ENCODE results near the gene DUSP19.

DUSP19 gene

DNA sequence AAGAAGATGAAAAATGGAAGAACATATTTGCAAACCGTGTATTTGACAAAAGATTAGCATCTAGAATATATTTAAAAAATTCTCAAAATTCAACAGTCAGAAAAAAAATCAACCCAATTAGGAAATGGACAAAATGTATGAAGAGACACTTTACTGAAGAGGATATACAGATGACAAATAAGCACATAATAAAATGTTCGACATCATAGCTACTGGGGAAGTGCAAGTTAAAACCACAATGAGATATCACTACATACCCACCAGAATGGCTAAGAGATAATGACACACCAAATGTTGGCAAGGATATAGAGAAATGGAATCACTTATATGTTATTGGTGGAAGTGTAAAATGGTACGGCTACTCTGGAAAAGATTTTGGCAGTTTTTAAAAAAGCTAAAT is 34.0 kb downstream of the DUSP19 start:
- Histone ChIP-seq H3K9me3 (ENCODE audit: control insufficient read depth, low read length) (no peaks in the 10 kb centered on the region), H3K36me3 (ENCODE audit: control insufficient read depth, insufficient read depth, low read length) (no peaks in the 10 kb centered on the region), H3K79me2 (no peaks in the 10 kb centered on the region), H3K9ac (no peak overlapping the region), H3K4me2 (ENCODE audit: low read length) (no peak overlapping the region), H3K4me1 (no peaks in the 10 kb centered on the region), H3K4me3 (ENCODE audit: low read depth, low read length) (no peak overlapping the region), H3K27ac (no peak overlapping the region), H2AFZ (no peak overlapping the region), H3K27me3 (ENCODE audit: control insufficient read depth, insufficient read depth, low read length) (no peaks in the 10 kb centered on the region)
- TF ChIP-seq, protein P1, sequence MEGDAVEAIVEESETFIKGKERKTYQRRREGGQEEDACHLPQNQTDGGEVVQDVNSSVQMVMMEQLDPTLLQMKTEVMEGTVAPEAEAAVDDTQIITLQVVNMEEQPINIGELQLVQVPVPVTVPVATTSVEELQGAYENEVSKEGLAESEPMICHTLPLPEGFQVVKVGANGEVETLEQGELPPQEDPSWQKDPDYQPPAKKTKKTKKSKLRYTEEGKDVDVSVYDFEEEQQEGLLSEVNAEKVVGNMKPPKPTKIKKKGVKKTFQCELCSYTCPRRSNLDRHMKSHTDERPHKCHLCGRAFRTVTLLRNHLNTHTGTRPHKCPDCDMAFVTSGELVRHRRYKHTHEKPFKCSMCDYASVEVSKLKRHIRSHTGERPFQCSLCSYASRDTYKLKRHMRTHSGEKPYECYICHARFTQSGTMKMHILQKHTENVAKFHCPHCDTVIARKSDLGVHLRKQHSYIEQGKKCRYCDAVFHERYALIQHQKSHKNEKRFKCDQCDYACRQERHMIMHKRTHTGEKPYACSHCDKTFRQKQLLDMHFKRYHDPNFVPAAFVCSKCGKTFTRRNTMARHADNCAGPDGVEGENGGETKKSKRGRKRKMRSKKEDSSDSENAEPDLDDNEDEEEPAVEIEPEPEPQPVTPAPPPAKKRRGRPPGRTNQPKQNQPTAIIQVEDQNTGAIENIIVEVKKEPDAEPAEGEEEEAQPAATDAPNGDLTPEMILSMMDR (IDR thresholded peaks at IDR 0.05), result no peak

DNA sequence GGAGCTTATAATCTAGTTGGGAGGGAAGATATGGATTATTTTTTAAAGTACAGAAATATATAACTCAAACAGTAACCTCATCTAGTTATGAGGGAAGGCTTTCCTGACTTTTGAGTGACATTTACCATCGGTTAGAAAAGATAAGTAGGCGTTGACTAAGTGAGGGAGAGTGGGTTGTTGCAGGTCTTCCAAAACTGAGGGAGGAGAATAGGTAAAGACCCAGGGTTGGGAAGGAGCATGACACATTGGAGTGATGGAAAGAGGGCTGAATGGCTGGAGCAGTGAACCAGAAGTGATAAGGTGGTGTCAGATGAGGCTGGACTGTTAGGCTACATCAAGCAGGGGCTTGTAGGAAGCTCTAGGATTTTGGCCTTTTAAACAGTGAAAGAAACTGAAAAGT is 35.1 kb downstream of the DUSP19 start:
- H3K4me2 ChIP-seq (ENCODE audit: low read length), result no peak overlapping the region

DNA sequence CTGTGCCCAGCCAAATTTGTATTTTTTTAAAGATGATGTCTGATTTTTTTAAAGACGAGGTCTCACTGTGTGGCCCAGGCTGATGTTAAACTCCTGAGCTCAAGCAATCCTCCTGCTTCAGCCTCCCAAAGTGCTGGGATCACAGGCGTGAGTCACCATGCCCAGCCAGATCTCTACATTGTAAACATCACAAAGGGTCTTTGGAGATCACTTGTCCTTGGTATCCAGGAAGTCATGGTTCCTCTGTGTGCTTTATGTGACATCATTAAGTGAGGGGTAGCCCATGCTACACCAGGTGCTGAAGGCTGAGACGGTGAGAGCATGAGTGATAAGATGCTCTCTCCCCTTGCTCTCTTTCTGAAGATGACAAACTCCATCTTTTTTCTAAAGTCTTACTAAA is 38.7 kb downstream of the DUSP19 start:
- Histone ChIP-seq H3K4me1 (no peaks in the 10 kb centered on the region), H2AFZ (no peak overlapping the region), H3K36me3 (ENCODE audit: control insufficient read depth, insufficient read depth, low read length) (no peaks in the 10 kb centered on the region), H3K27me3 (ENCODE audit: control insufficient read depth, insufficient read depth, low read length) (no peaks in the 10 kb centered on the region), H3K9ac (no peak overlapping the region), H3K4me2 (ENCODE audit: low read length) (no peak overlapping the region), H3K79me2 (no peaks in the 10 kb centered on the region), H3K4me3 (ENCODE audit: low read depth, low read length) (no peak overlapping the region), H3K9me3 (ENCODE audit: control insufficient read depth, low read length) (no peaks in the 10 kb centered on the region), H3K27ac (no peak overlapping the region)
- TF ChIP-seq, protein P1 (IDR thresholded peaks at IDR 0.05), result no peak

More for the DNA sequence above, 35.1 kb downstream of the DUSP19 start:
- H3K36me3 ChIP-seq (ENCODE audit: control insufficient read depth, insufficient read depth, low read length), result no peaks in the 10 kb centered on the region
- TF ChIP-seq, protein P1 (IDR thresholded peaks at IDR 0.05), result no peak
- no peaks in the 10 kb centered on the region for H3K4me1 ChIP-seq
- H3K27me3 ChIP-seq (ENCODE audit: control insufficient read depth, insufficient read depth, low read length), result no peaks in the 10 kb centered on the region
- no peak overlapping the region for H3K9ac ChIP-seq
- H3K79me2 ChIP-seq, result no peaks in the 10 kb centered on the region
- H3K9me3 ChIP-seq (ENCODE audit: control insufficient read depth, low read length), result no peaks in the 10 kb centered on the region
- no peak overlapping the region for H2AFZ ChIP-seq
- H3K4me3 ChIP-seq (ENCODE audit: low read depth, low read length), result no peak overlapping the region
- no peak overlapping the region for H3K27ac ChIP-seq

DNA sequence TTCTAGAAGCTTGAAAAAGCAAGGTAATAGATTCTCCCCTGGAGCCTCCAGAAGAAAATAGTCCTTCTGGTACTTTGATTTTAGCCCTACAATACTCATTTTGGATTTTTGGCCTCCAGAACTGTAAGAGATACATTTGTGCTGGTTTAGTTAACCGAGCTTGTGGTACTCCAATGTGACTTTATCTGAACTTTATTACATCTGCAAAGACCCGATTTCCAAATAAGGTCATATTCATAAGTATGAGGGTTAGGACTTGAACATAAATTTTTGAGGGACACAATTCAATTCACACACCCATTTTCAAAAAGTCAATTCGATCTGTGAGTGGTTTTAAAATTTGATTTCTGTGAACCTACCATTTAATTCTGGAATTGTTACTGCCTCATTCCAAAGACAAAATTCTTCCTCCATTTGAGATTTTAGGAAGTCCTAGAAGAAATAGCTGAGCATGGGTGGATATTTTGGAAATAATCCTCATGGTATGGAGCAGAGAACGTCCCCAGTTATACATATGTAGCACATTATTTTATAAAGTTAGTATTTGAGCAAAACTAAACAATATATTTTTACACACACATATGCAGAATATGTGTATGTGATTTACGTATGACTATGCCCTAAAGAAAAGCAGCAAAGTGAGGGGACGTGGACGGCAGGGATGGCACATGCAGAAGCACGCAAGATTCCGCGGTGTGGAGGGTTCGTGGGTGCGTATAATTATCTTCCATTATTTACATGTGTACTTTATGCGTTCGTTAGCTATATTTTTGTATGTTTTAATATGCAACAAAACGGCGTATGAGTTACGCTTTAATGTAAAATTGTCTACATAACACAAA is 44.8 kb downstream of the DUSP19 start:
- Histone ChIP-seq H3K4me3 (ENCODE audit: low read depth, low read length) (peak overlapping the region; percentile 87), H3K79me2 (peaks cover 10% of the 10 kb centered on the region), H3K4me2 (ENCODE audit: low read length) (peak overlapping the region; percentile 87), H3K9ac (peak overlapping the region; percentile 25), H3K27ac (peak overlapping the region; percentile 86), H3K4me1 (no peaks in the 10 kb centered on the region), H3K9me3 (ENCODE audit: control insufficient read depth, low read length) (no peaks in the 10 kb centered on the region), H3K27me3 (ENCODE audit: control insufficient read depth, insufficient read depth, low read length) (no peaks in the 10 kb centered on the region), H3K36me3 (ENCODE audit: control insufficient read depth, insufficient read depth, low read length) (no peaks in the 10 kb centered on the region), H2AFZ (peak overlapping the region; percentile 98)
- TF ChIP-seq, protein P1 (IDR thresholded peaks at IDR 0.05), result no peak

DNA sequence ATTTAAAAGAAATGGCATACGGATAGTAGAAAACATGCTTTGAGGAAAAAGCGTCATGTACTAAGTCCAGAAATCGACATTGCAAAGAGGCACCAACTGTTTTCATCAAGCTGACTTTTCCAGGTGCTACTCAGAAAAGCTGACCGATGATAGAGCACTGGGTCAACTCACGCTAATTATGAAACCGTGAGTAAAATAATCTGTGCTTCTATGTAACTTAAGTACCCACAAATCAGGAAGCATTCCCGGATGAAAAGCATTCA is 45.3 kb downstream of the DUSP19 start:
- Histone ChIP-seq H3K27me3 (ENCODE audit: control insufficient read depth, insufficient read depth, low read length) (no peaks in the 10 kb centered on the region), H3K79me2 (peaks cover 10% of the 10 kb centered on the region), H3K4me2 (ENCODE audit: low read length) (peak overlapping the region; percentile 87), H3K27ac (peak overlapping the region; percentile 86), H3K9ac (peak overlapping the region; percentile 25), H3K4me1 (no peaks in the 10 kb centered on the region), H3K4me3 (ENCODE audit: low read depth, low read length) (peak overlapping the region; percentile 87), H3K9me3 (ENCODE audit: control insufficient read depth, low read length) (no peaks in the 10 kb centered on the region), H2AFZ (peak overlapping the region; percentile 98), H3K36me3 (ENCODE audit: control insufficient read depth, insufficient read depth, low read length) (no peaks in the 10 kb centered on the region)
- TF ChIP-seq, protein P1 (IDR thresholded peaks at IDR 0.05), result no peak

All from parathyroid adenoma (tissue), 2 donors.